Activated gamma-delta T cell treated with anti-CD3 and anti-CD28 coated beads, Interleukin-2, amount 50 U/mL, for 16 hours (primary cell): ENCODE measurements around the gene UBE2G2.

ENCODE experiments used
- DNase-seq: peaks from one replicate; pipeline ENCODE4 v3.0.0-alpha.2; 2020; ENCODE audit warnings: low read depth

The UBE2G2 gene

GRCh38 chr21:44815225-44815624 is 13.6 kb upstream of the UBE2G2 start:
- no peak for DNase-seq

GRCh38 chr21:44814498-44815023 is 12.9 kb upstream of the UBE2G2 start:
- no peak for DNase-seq

- no peak for DNase-seq
These were observed 12.1 kb upstream of the UBE2G2 start for GRCh38 chr21:44813727-44814126.

GRCh38 chr21:44813149-44813548 is 11.5 kb upstream of the UBE2G2 start:
- no peak for DNase-seq

- DNase-seq, result no peak
These were observed 11.0 kb upstream of the UBE2G2 start for GRCh38 chr21:44812640-44813039.

- DNase-seq, result no peak
These were observed 9.2 kb upstream of the UBE2G2 start for GRCh38 chr21:44810779-44811178.

GRCh38 chr21:44805859-44806258 is 4.2 kb upstream of the UBE2G2 start:
- DNase-seq, result no peak

GRCh38 chr21:44805226-44805625 is 3.6 kb upstream of the UBE2G2 start:
- DNase-seq, result no peak

- DNase-seq, result no peak
These were observed 3.1 kb upstream of the UBE2G2 start for GRCh38 chr21:44804762-44805161.

- no peak for DNase-seq
These were observed 2.0 kb upstream of the UBE2G2 start for GRCh38 chr21:44803651-44804050.

GRCh38 chr21:44802396-44803153 is 955 bp upstream of the UBE2G2 start:
- no peak for DNase-seq

GRCh38 chr21:44800971-44801467 is 601 bp downstream of the UBE2G2 start:
- DNase-seq, result no peak

GRCh38 chr21:44800103-44800502 is 1.5 kb downstream of the UBE2G2 start:
- no peak for DNase-seq

- DNase-seq, result no peak
These were observed 2.0 kb downstream of the UBE2G2 start for GRCh38 chr21:44799646-44800045.

GRCh38 chr21:44797775-44798174 is 3.8 kb downstream of the UBE2G2 start:
- no peak for DNase-seq

- DNase-seq, result no peak
These were observed 6.3 kb downstream of the UBE2G2 start for GRCh38 chr21:44795342-44795741.

GRCh38 chr21:44793592-44794374 is 7.8 kb downstream of the UBE2G2 start:
- no peak for DNase-seq

GRCh38 chr21:44792702-44793591 is 8.7 kb downstream of the UBE2G2 start:
- DNase-seq, result no peak

GRCh38 chr21:44791993-44792392 is 9.6 kb downstream of the UBE2G2 start:
- no peak for DNase-seq

- no peak for DNase-seq
These were observed 10.4 kb downstream of the UBE2G2 start for GRCh38 chr21:44791246-44791645.

GRCh38 chr21:44790368-44790767 is 11.3 kb downstream of the UBE2G2 start:
- no peak for DNase-seq

GRCh38 chr21:44789880-44790279 is 11.7 kb downstream of the UBE2G2 start:
- no peak for DNase-seq
